ENCODE measurements around the gene INHA.
A peak's percentile ranks its signal among the peaks of the same experiment; 100 is the strongest.

The INHA gene

GRCh38 chr2:219553168-219553417, 19.0 kb upstream of the INHA start:
- no peaks in the 10 kb centered on the region for H3K9me3 ChIP-seq (ENCODE audit: control insufficient read depth in 1 of 2, low read length in 2 of 2)
- no peaks in the 10 kb centered on the region for H3K27me3 ChIP-seq (ENCODE audit: low read depth, low read length)
- peaks cover 3 to 19% of the 10 kb centered on the region in 2 donors for H3K4me1 ChIP-seq (ENCODE audit: control insufficient read depth in 1 of 2, insufficient read depth in 2 of 2, low read length in 2 of 2)
- peak overlapping the region in 1 of 2 donors; percentile 73 for H3K4me3 ChIP-seq (ENCODE audit: low read depth in 1 of 2, low read length in 2 of 2)
- peaks cover 0 to 3% of the 10 kb centered on the region in 2 donors for H3K36me3 ChIP-seq (ENCODE audit: control insufficient read depth in 1 of 2, insufficient read depth in 2 of 2, low read length in 2 of 2)
- H3K27ac ChIP-seq (ENCODE audit: low read length), result no peak overlapping the region

DNA sequence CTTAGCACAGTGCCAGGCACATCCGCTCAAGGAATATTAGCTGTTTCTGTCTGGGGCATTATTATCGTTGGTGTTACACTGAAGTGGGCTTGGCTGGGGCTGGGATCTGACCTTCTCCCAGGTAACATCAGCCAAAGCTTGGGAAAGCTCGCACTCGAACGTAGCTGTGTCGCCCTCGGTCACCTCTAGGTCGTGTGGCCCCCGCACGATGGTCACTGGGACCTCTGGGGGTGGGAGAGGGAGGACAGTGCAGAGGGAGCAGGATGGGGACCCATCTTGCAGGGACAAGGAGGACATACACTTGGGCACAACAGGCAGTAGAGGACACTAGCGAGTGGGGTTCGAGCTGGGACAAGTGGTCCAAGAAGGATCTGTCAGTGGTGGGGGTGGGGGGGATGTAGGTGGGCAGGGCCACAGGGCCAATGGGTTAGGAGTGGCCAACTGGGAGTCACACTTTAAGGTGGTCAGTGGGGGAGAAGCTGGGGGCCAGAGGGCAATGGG, 18.6 kb upstream of the INHA start:
- H3K27ac ChIP-seq (ENCODE audit: low read length), result no peak overlapping the region
- H3K4me3 ChIP-seq (ENCODE audit: low read depth in 1 of 2, low read length in 2 of 2), result no peak overlapping the region
- H3K4me1 ChIP-seq (ENCODE audit: control insufficient read depth in 1 of 2, insufficient read depth in 2 of 2, low read length in 2 of 2), result peaks cover 3 to 19% of the 10 kb centered on the region in 2 donors
- no peaks in the 10 kb centered on the region for H3K27me3 ChIP-seq (ENCODE audit: low read depth, low read length)
- peaks cover 0 to 3% of the 10 kb centered on the region in 2 donors for H3K36me3 ChIP-seq (ENCODE audit: control insufficient read depth in 1 of 2, insufficient read depth in 2 of 2, low read length in 2 of 2)
- no peaks in the 10 kb centered on the region for H3K9me3 ChIP-seq (ENCODE audit: control insufficient read depth in 1 of 2, low read length in 2 of 2)

DNA sequence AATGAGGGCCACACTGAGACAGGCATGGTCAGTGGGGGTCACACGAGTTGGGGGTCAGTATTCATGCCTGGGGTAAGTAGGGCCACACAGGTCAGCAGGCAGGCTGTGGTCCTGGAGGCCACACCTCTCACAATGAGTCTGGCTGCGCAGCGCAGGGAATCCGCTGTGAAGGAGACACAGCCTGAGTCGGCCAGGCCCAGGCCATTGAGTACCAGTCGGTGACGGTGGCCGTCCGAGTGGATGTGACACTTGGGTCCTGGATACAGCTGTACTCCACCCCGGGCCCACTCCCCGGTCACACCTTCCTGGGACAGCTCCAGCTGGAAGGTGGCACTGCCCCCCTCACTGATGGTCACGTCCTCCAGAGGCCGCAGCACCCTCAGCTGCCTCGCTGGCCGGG, 17.8 kb upstream of the INHA start:
- Histone ChIP-seq H3K9me3 (ENCODE audit: control insufficient read depth in 1 of 2, low read length in 2 of 2) (no peaks in the 10 kb centered on the region), H3K27ac (ENCODE audit: low read length) (no peak overlapping the region), H3K27me3 (ENCODE audit: low read depth, low read length) (no peaks in the 10 kb centered on the region), H3K36me3 (ENCODE audit: control insufficient read depth in 1 of 2, insufficient read depth in 2 of 2, low read length in 2 of 2) (peaks cover 0 to 3% of the 10 kb centered on the region in 2 donors), H3K4me1 (ENCODE audit: control insufficient read depth in 1 of 2, insufficient read depth in 2 of 2, low read length in 2 of 2) (peaks cover 3 to 19% of the 10 kb centered on the region in 2 donors), H3K4me3 (ENCODE audit: low read depth in 1 of 2, low read length in 2 of 2) (no peak overlapping the region)

GRCh38 chr2:219555956-219556355, 16.2 kb upstream of the INHA start:
- Histone ChIP-seq H3K4me1 (ENCODE audit: control insufficient read depth in 1 of 2, insufficient read depth in 2 of 2, low read length in 2 of 2) (peaks cover 3 to 23% of the 10 kb centered on the region in 2 donors), H3K27me3 (ENCODE audit: low read depth, low read length) (no peaks in the 10 kb centered on the region), H3K36me3 (ENCODE audit: control insufficient read depth in 1 of 2, insufficient read depth in 2 of 2, low read length in 2 of 2) (peaks cover 0 to 3% of the 10 kb centered on the region in 2 donors)

DNA sequence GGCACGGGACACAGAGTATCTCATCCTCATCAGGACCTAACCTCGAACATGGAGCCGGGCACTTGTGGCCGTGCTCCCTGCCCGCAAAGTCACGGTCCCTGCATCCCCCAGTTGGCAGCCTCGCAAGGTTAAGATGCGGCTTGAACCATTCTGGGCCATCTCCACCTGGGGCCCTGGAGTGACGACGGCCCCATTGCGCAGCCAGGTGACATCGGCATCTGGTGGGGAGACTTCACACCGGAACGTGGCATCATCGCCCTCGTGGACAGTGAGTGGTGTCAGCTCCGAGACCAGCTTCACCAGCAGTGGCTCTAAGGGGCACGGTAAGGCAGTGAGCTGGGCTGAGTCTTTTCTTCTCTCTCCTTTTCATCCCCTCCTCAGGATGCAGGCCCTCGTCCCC, 15.7 kb upstream of the INHA start:
- Histone ChIP-seq H3K36me3 (ENCODE audit: control insufficient read depth in 1 of 2, insufficient read depth in 2 of 2, low read length in 2 of 2) (peaks cover 0 to 3% of the 10 kb centered on the region in 2 donors), H3K27me3 (ENCODE audit: low read depth, low read length) (no peaks in the 10 kb centered on the region), H3K27ac (ENCODE audit: low read length) (no peak overlapping the region)

More at GRCh38 chr2:219555956-219556355, 16.2 kb upstream of the INHA start:
- Histone ChIP-seq H3K27ac (ENCODE audit: low read length) (no peak overlapping the region), H3K9me3 (ENCODE audit: control insufficient read depth in 1 of 2, low read length in 2 of 2) (no peaks in the 10 kb centered on the region), H3K4me3 (ENCODE audit: low read depth in 1 of 2, low read length in 2 of 2) (no peak overlapping the region)

GRCh38 chr2:219557320-219557719, 14.8 kb upstream of the INHA start:
- Histone ChIP-seq H3K4me3 (ENCODE audit: low read depth in 1 of 2, low read length in 2 of 2) (no peak overlapping the region), H3K36me3 (ENCODE audit: control insufficient read depth in 1 of 2, insufficient read depth in 2 of 2, low read length in 2 of 2) (peaks cover 0 to 3% of the 10 kb centered on the region in 2 donors), H3K27me3 (ENCODE audit: low read depth, low read length) (no peaks in the 10 kb centered on the region), H3K9me3 (ENCODE audit: control insufficient read depth in 1 of 2, low read length in 2 of 2) (no peaks in the 10 kb centered on the region), H3K4me1 (ENCODE audit: control insufficient read depth in 1 of 2, insufficient read depth in 2 of 2, low read length in 2 of 2) (peaks cover 3 to 12% of the 10 kb centered on the region in 2 donors), H3K27ac (ENCODE audit: low read length) (no peak overlapping the region)

More for the DNA sequence above, 15.7 kb upstream of the INHA start:
- no peak overlapping the region for H3K4me3 ChIP-seq (ENCODE audit: low read depth in 1 of 2, low read length in 2 of 2)
- H3K9me3 ChIP-seq (ENCODE audit: control insufficient read depth in 1 of 2, low read length in 2 of 2), result no peaks in the 10 kb centered on the region
- H3K4me1 ChIP-seq (ENCODE audit: control insufficient read depth in 1 of 2, insufficient read depth in 2 of 2, low read length in 2 of 2), result peaks cover 3 to 21% of the 10 kb centered on the region in 2 donors

DNA sequence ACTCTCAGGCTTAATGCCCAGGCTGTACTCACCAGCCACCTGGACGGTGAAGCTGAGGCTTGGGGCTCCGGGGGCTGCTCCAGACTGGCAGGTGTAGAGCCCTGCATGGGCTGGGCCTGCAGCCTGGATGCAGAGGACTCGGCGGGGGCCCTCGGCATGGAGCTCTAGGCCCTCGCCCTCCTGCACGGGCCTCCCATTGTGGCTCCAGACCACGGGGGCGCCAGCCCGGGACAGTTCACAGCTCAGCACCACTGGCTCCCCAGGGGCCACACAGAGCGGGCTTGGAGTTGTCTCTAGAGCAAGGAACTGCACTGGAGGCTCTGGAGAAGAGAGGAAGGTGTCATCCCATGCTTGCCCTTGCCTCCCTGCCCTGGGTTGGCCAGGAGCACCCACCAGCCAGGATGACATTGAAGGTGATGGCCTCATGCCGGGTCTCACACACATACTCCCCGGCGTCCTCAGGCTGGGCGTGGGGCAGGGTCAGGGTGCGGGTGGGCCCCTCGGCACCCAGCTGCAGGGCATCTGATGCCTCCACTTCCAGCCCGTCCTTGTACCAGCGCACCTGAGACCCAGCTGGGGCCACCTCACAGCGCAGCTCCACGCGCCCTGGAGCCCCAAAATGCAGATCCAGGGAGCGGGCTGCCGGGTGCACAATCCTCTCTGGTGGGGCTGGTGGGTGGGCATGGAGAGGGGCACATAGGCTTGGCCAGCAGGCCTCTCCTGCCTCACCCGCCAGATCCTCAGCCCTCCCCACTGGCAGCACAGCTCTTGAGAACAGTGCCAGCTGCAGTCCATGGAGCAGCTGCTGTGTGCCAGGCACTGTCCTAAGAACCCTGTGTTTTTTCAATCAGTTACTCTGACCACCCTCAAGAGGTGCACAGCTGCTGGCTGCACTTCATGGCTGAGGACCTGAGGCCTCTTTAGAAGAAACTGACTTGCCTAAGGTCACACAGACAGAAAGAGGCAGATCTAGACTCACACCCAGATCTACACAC, 14.0 kb upstream of the INHA start:
- Histone ChIP-seq H3K27me3 (ENCODE audit: low read depth, low read length) (no peaks in the 10 kb centered on the region), H3K4me3 (ENCODE audit: low read depth in 1 of 2, low read length in 2 of 2) (no peak overlapping the region), H3K4me1 (ENCODE audit: control insufficient read depth in 1 of 2, insufficient read depth in 2 of 2, low read length in 2 of 2) (peaks cover 1 to 6% of the 10 kb centered on the region in 2 donors), H3K9me3 (ENCODE audit: control insufficient read depth in 1 of 2, low read length in 2 of 2) (no peaks in the 10 kb centered on the region), H3K27ac (ENCODE audit: low read length) (no peak overlapping the region), H3K36me3 (ENCODE audit: control insufficient read depth in 1 of 2, insufficient read depth in 2 of 2, low read length in 2 of 2) (peaks cover 0 to 8% of the 10 kb centered on the region in 2 donors)

- Histone ChIP-seq H3K27me3 (ENCODE audit: low read depth, low read length) (no peaks in the 10 kb centered on the region), H3K36me3 (ENCODE audit: control insufficient read depth in 1 of 2, insufficient read depth in 2 of 2, low read length in 2 of 2) (peaks cover 0 to 17% of the 10 kb centered on the region in 2 donors), H3K27ac (ENCODE audit: low read length) (no peak overlapping the region), H3K9me3 (ENCODE audit: control insufficient read depth in 1 of 2, low read length in 2 of 2) (no peaks in the 10 kb centered on the region), H3K4me1 (ENCODE audit: control insufficient read depth in 1 of 2, insufficient read depth in 2 of 2, low read length in 2 of 2) (peaks cover 0 to 5% of the 10 kb centered on the region in 2 donors), H3K4me3 (ENCODE audit: low read depth in 1 of 2, low read length in 2 of 2) (no peak overlapping the region)
These were observed 12.8 kb upstream of the INHA start for GRCh38 chr2:219559156-219559915.

DNA sequence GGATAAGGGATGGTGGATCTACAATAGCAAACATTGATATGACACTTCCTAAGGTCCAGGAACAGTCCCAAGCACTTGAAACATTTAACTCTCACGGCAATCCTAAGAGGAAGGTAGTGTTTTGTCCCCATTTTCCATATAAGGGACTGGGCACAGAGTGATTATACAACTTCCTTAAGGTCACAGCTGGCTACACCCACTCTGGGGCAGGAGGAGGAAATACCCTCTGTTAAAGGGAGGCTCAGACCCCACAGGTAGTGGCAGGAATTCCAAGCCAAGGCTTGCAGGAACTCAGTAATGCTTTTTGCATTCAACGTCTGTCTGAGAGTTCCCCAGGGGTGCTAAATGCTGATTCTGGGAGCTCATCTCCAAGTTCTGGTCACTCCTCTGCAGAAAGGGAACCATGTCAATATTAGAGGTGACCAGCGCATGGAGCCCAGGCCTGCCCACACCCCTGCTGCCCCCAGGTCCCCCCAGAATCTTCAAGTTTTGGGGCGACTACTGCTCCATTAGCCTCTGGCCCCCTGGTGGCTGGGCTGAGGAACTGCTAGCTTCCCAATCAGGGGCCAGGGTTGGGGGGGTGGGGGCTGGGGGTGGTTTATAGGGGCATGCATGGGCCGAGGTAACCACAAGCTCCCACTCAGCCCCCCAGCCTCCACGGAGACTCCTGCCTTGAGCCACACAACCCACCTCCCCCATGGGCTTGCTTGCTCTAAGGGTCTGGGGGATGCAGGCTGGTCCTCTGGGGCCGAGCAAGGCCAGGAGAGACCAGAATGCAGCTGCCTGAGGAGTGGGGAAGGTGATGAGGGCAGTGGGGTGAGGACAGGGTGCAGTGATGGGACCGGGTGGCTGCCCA, 11.8 kb upstream of the INHA start:
- H3K27ac ChIP-seq (ENCODE audit: low read length), result no peak overlapping the region
- peaks cover 0 to 20% of the 10 kb centered on the region in 2 donors for H3K36me3 ChIP-seq (ENCODE audit: control insufficient read depth in 1 of 2, insufficient read depth in 2 of 2, low read length in 2 of 2)
- H3K9me3 ChIP-seq (ENCODE audit: control insufficient read depth in 1 of 2, low read length in 2 of 2), result no peaks in the 10 kb centered on the region
- H3K27me3 ChIP-seq (ENCODE audit: low read depth, low read length), result no peaks in the 10 kb centered on the region
- peaks cover 0 to 5% of the 10 kb centered on the region in 2 donors for H3K4me1 ChIP-seq (ENCODE audit: control insufficient read depth in 1 of 2, insufficient read depth in 2 of 2, low read length in 2 of 2)
- no peak overlapping the region for H3K4me3 ChIP-seq (ENCODE audit: low read depth in 1 of 2, low read length in 2 of 2)

- no peak overlapping the region for H3K27ac ChIP-seq (ENCODE audit: low read length)
- H3K4me3 ChIP-seq (ENCODE audit: low read depth in 1 of 2, low read length in 2 of 2), result no peak overlapping the region
- no peaks in the 10 kb centered on the region for H3K27me3 ChIP-seq (ENCODE audit: low read depth, low read length)
- H3K36me3 ChIP-seq (ENCODE audit: control insufficient read depth in 1 of 2, insufficient read depth in 2 of 2, low read length in 2 of 2), result peaks cover 0 to 20% of the 10 kb centered on the region in 2 donors
- no peaks in the 10 kb centered on the region for H3K9me3 ChIP-seq (ENCODE audit: control insufficient read depth in 1 of 2, low read length in 2 of 2)
- peaks cover 0 to 5% of the 10 kb centered on the region in 2 donors for H3K4me1 ChIP-seq (ENCODE audit: control insufficient read depth in 1 of 2, insufficient read depth in 2 of 2, low read length in 2 of 2)
These were observed 11.3 kb upstream of the INHA start for GRCh38 chr2:219560893-219561178.

Measured in muscle layer of duodenum (tissue), 2 donors.